ENCODE results near the gene MR1. TPM values are rescaled to one million over a fixed set of nuclear protein-coding genes. Genes with fewer than 3 reads are reported as not detected.

Gene MR1
- total RNA-seq, 1 experiment from 2014 or later, result 6.6 TPM

DNA sequence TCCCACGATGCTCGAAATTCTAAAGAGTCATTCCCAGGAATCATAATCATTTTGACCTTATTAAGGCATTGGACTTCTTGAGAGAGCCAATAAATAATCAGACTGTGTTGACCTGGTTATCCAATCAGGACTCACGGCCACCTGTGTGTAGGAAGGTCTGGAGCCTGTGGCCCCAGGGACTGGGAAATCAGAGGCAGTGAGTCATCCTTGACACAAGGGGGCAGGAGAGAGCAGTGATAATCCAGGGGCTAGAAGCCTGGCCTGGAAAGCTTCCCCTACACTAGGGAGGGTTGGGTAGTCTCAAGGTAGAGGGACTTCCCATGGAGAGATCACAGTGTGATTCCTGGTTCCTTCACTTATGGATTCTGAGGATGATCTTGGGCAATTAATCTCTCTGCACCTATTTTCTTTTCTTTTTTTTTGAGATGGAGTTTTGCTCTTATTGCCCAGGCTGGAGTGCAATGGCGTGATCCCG lies 4.7 kb downstream of the MR1 start:
- Histone ChIP-seq H3K36me3 (ENCODE audit: control insufficient read depth in 1 of 2, insufficient read depth in 2 of 2, low read length in 2 of 2) (no peaks in the 10 kb centered on the region), H3K9me3 (ENCODE audit: control insufficient read depth in 1 of 2, insufficient read depth in 1 of 2, low read depth in 1 of 2, low read length in 2 of 2) (no peaks in the 10 kb centered on the region), H3K4me1 (ENCODE audit: control insufficient read depth in 1 of 2, insufficient read depth in 2 of 2, low read length in 2 of 2) (peaks cover 6 to 15% of the 10 kb centered on the region in 2 experiments), H2AFZ (ENCODE audit: low read depth, low read length, poor library complexity, severe bottlenecking) (no peak overlapping the region), H4K20me1 (ENCODE audit: insufficient read depth) (no peaks in the 10 kb centered on the region), H3K4me3 (replicated peaks in 1 of 2; ENCODE audit: low read depth in 1 of 2, low read length in 2 of 2) (no peak overlapping the region), H3K4me2 (ENCODE audit: low read length) (no peak overlapping the region), H3K27me3 (ENCODE audit: insufficient read depth, low read length) (no peaks in the 10 kb centered on the region), H3K9me2 (ENCODE audit: insufficient read depth) (no peaks in the 10 kb centered on the region), H3K9ac (ENCODE audit: low read length) (no peak overlapping the region), H3K27ac (ENCODE audit: low read depth, low read length) (no peak overlapping the region), H3K79me2 (ENCODE audit: insufficient read depth, low read length) (no peaks in the 10 kb centered on the region)
- DNase-seq (ENCODE audit: low read depth, low spot score), result peak; percentile 72
- intact Hi-C loops (cut with micrococcal nuclease), result loop anchor here (1.0 to 5.0 kb wide), 2 partner anchors 44 to 104 kb away; no protein-coding TSS in a partner anchor
- TF ChIP-seq ATF3 (IDR thresholded peaks at IDR 0.05) (no peak), POLR2A (IDR thresholded peaks at IDR 0.05; ENCODE audit: borderline replicate concordance, extremely low read depth, insufficient read depth, insufficient read length) (no peak), SRF (IDR thresholded peaks at IDR 0.05; ENCODE audit: low read depth) (peak; percentile 78; the same call in 1 of the 2 replicates), CTCF (IDR thresholded peaks at IDR 0.05 in 2 of 3, conservative IDR thresholded peaks at IDR 0.05 in 1 of 3; ENCODE audit: borderline replicate concordance in 1 of 3, insufficient read depth in 1 of 3, low read depth in 2 of 3, low read length in 2 of 3) (peak; percentile 45 to 77 (median 74); a peak in 5 of 6 replicates), EGR1 (IDR thresholded peaks at IDR 0.05; ENCODE audit: low read depth) (no peak), CBX3 (IDR thresholded peaks at IDR 0.05; ENCODE audit: low read depth) (no peak), YY1 (IDR thresholded peaks at IDR 0.05; ENCODE audit: extremely low read depth, insufficient replicate concordance, low read depth, low read length) (no peak), REST (IDR thresholded peaks at IDR 0.05; ENCODE audit: low read depth) (no peak), RAD21 (IDR thresholded peaks at IDR 0.05; ENCODE audit: low read depth) (peak; percentile 66)
- peak; percentile 89 for ATAC-seq
- RAD21 ChIA-PET (ENCODE audit: low non-redundant PET in 1 of 2, low total read pairs in 2 of 2, uncharacterized antibody in 2 of 2, unreplicated experiment in 2 of 2), result interaction anchor here in 1 of 2 experiments (0.8 to 1.5 kb wide), 2 partner anchors 10 to 103 kb away, joined by 3 read pairs; no protein-coding TSS in a partner anchor
- POLR2A ChIA-PET, result interaction anchor here (0.9 kb wide), 1 partner anchor 52 kb away, joined by 3 read pairs; no protein-coding TSS in a partner anchor
- CTCF ChIA-PET, result interaction anchor here (1.8 to 2.5 kb wide), 2 partner anchors 46 to 104 kb away, joined by 5 to 15 read pairs; no protein-coding TSS in a partner anchor
- BruUV-seq (replicated peaks), result no TSS peak

Data from HCT116 (cell line).